Large intestine (tissue), 3 donors: ENCODE results near the gene ZGLP1. TPM values are rescaled to one million over a fixed set of nuclear protein-coding genes. Genes with fewer than 3 reads are reported as not detected.

Experiments used
- DNase-seq, 2 donors: peaks; one replicate each; pipeline versions ENCODE4 v3.0.0 to v3.0.0-alpha.2; 2013
- H3K27ac ChIP-seq: one replicate; pipeline ENCODE4 v1.5.1; 2013; ENCODE audit warnings: low read length
- H3K27me3 ChIP-seq: 2 replicates; pipeline ENCODE4 v1.6.1; 2013; ENCODE audit warnings: low read length; ENCODE audit not compliant: control insufficient read depth, insufficient read depth
- H3K36me3 ChIP-seq: 2 replicates; pipeline ENCODE4 v1.6.1; 2013; ENCODE audit warnings: low read length; ENCODE audit not compliant: control insufficient read depth, insufficient read depth
- H3K4me1 ChIP-seq: one replicate; pipeline ENCODE4 v1.6.1; 2013; ENCODE audit warnings: low read length; ENCODE audit not compliant: control insufficient read depth, insufficient read depth
- H3K4me3 ChIP-seq: one replicate; pipeline ENCODE4 v1.5.1; 2013; ENCODE audit warnings: low read length
- H3K9me3 ChIP-seq: one replicate; pipeline ENCODE4 v1.6.1; 2013; ENCODE audit warnings: mild to moderate bottlenecking, low read depth, low read length, moderate library complexity; ENCODE audit not compliant: control insufficient read depth
- WGBS: methylation state at CpG from one replicate; pipeline ENCODE4 v1.1.5; 2013; ENCODE audit warnings: low lambda C conversion rate; ENCODE audit not compliant: insufficient coverage; 5-methylcytosine and 5-hydroxymethylcytosine counted together
- polyA plus RNA-seq: library from polyadenylated mRNA; unstranded; fragments of 120-200 nt; gene quantifications from one replicate; pipeline ENCODE4 v1.2.1, GENCODE V29; 2013

The ZGLP1 gene
- polyA plus RNA-seq, 1 donor: 7.6 TPM

DNA sequence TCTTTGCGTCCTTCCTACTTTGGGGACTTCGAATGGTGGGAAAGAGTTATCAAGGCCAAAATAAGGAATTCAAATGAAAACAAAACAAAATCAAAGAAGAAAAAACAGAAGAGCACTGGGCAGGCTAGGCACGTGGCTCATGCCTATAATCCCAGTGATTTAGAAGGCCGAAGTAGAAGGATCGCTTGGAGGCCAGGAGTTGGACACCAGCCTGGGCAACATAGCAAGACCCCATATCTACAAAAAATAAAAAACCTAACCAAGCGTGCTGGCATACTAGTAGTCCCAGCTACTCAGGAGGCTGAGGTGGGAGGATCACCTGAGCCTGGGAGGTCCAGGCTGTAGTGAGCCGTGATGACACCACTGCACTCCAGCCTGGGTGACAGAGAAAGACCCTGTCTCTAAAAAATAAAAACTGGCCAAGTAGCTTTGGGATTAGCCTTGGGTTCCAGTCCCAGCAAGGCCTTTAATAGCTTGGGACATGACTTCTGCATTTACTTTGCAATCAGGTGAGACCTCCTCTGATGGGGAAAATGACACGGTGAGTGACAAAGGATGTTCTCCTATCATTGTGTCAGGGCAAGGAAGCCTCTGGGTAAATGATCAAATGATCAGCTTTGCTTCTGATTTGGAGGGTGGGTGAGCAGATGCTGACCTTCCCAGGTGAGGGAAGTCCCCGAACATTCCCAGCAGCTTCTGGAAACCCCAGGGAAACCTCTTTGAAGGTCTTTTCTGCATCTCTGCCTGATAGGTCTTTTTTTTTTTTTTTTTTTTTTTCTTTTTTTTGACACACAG lies 31.6 kb downstream of the ZGLP1 start:
- WGBS: 71% methylated on average over 1 of the region's 9 CpGs
- H3K27me3 ChIP-seq: peaks cover 2% of the 10 kb centered on the region
- H3K36me3 ChIP-seq: peaks cover 12% of the 10 kb centered on the region
- no peak overlapping the region for H3K27ac ChIP-seq
- no peak overlapping the region for H3K4me3 ChIP-seq
- no peaks in the 10 kb centered on the region for H3K4me1 ChIP-seq
- H3K9me3 ChIP-seq: no peaks in the 10 kb centered on the region
- DNase-seq: no peak

DNA sequence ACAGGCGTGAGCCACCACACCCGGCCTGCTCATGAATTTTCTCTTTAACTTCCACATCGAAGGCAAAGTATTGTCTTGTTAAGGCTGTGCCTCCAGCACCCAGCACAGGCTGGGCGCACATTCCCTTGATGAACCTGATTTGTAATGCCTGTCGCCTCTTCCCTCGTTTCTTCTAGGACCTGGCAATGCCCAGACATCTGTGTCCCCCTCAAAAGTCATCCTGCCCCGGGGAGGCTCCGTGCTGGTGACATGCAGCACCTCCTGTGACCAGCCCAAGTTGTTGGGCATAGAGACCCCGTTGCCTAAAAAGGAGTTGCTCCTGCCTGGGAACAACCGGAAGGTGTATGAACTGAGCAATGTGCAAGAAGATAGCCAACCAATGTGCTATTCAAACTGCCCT lies 35.0 kb downstream of the ZGLP1 start:
- Histone ChIP-seq H3K4me1 (peaks cover 15% of the 10 kb centered on the region), H3K9me3 (peaks cover 6% of the 10 kb centered on the region), H3K27ac (no peak overlapping the region), H3K27me3 (peaks cover 30% of the 10 kb centered on the region), H3K36me3 (peaks cover 12% of the 10 kb centered on the region), H3K4me3 (no peak overlapping the region)
- no CpG with 5 or more reads among the region's 10 CpGs for WGBS
- DNase-seq: peak in 1 of 2 donors; percentile 1

DNA sequence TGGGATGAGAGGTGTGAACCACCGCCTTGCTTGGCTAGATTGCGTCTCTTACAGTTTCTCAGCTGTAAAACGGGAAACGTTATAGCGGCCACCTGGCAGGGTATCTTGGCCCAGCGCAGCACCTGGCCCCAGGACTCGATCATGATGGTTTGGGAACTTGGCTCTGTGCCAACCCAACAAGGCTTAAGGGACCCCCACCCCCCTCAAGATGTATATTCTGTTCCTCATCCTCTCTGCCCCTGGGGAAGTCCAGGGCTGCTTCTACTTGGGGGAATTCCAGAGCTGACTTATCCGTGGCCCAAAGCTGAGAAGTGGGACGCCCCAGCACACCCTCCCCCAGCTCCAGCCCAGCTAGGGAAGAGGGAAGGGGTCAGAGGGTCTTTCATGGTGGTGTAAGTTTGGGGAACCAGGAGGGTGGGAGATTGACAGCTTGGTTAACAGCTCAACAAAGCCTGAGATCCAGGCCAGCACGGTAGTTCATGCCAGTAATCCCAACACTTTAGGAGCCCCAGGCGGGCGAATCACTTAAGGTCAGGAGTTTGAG lies 38.0 kb downstream of the ZGLP1 start:
- Histone ChIP-seq H3K27me3 (peaks cover 29% of the 10 kb centered on the region), H3K36me3 (peaks cover 6% of the 10 kb centered on the region), H3K27ac (peak overlapping the region; percentile 80), H3K9me3 (peaks cover 6% of the 10 kb centered on the region), H3K4me1 (peaks cover 16% of the 10 kb centered on the region), H3K4me3 (peak overlapping the region; percentile 71)
- DNase-seq: peak in 1 of 2 donors; percentile 40
- no CpG with 5 or more reads among the region's 12 CpGs for WGBS

DNA sequence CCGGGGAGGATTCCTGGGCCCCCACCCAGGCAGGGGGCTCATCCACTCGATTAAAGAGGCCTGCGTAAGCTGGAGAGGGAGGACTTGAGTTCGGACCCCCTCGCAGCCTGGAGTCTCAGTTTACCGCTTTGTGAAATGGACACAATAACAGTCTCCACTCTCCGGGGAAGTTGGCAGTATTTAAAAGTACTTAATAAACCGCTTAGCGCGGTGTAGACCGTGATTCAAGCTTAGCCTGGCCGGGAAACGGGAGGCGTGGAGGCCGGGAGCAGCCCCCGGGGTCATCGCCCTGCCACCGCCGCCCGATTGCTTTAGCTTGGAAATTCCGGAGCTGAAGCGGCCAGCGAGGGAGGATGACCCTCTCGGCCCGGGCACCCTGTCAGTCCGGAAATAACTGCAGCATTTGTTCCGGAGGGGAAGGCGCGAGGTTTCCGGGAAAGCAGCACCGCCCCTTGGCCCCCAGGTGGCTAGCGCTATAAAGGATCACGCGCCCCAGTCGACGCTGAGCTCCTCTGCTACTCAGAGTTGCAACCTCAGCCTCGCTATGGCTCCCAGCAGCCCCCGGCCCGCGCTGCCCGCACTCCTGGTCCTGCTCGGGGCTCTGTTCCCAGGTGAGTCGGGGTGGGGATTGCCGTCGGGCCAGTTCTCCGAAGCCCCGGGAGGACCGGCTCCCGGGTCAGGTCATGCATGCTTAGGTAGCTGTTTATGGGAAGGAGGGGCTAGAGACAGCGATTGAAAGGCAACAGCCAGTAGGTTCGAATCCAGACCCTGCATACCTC lies 38.8 kb downstream of the ZGLP1 start, which contains the start of gene ICAM1:
TSS of gene ICAM1 (plus strand) at position 505 of the 779 bp plus-strand sequence. CDS start at position 545, 40 bp downstream.
- Histone ChIP-seq H3K4me3 (peak within 1 kb of the TSS; percentile 71), H3K27me3 (peaks cover 29% of the 10 kb centered on the region), H3K4me1 (peaks cover 16% of the 10 kb centered on the region), H3K9me3 (peaks cover 6% of the 10 kb centered on the region), H3K36me3 (peaks cover 6% of the 10 kb centered on the region), H3K27ac (peak within 1 kb of the TSS; percentile 80)
- peak; percentile 84 to 90 for DNase-seq
- no CpG with 5 or more reads among the region's 51 CpGs for WGBS

DNA sequence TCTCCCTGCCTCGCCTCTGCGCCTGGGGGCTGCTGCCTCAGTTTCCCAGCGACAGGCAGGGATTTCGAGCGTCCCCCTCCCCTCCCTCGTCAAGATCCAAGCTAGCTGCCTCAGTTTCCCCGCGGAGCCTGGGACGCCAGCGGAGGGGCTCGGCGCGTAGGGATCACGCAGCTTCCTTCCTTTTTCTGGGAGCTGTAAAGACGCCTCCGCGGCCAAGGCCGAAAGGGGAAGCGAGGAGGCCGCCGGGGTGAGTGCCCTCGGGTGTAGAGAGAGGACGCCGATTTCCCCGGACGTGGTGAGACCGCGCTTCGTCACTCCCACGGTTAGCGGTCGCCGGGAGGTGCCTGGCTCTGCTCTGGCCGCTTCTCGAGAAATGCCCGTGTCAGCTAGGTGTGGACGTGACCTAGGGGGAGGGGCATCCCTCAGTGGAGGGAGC lies 39.4 kb downstream of the ZGLP1 start:
- peaks cover 16% of the 10 kb centered on the region for H3K4me1 ChIP-seq
- peaks cover 6% of the 10 kb centered on the region for H3K9me3 ChIP-seq
- peak overlapping the region; percentile 71 for H3K4me3 ChIP-seq
- WGBS: no CpG with 5 or more reads among the region's 37 CpGs
- peak in 1 of 2 donors; percentile 65 for DNase-seq
- H3K36me3 ChIP-seq: peaks cover 6% of the 10 kb centered on the region
- H3K27me3 ChIP-seq: peaks cover 29% of the 10 kb centered on the region
- peak overlapping the region; percentile 80 for H3K27ac ChIP-seq

DNA sequence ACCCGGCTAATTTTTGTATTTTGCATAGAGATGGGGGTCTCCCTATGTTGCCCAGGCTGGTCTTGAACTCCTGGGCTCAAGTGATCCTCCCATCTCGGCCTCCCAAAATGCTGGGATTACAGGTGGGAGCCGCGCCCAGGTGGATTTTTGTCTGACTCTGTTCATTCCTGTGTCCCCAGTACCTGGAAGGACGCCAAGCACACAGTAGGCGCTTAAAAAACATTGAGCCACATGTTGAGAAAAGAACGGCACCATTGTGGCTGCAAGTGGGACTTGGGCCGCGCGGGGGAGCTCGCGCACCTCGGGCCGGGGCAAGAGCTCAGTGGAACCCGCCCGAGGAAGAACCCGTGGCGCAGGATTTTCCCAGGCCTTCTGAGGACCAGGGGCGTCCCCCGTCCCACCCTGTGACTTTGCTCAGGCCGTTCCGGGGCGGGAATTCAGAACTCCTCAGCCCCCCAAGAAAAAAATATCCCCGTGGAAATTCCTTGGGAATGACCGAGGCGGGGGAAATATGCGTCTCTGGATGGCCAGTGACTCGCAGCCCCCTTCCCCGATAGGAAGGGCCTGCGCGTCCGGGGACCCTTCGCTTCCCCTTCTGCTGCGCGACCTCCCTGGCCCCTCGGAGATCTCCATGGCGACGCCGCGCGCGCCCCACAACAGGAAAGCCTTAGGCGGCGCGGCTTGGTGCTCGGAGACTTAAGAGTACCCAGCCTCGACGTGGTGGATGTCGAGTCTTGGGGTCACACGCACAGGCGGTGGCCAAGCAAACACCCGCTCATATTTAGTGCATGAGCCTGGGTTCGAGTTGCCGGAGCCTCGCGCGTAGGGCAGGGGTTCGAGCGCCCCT lies 40.1 kb downstream of the ZGLP1 start:
- Histone ChIP-seq H3K4me3 (peak overlapping the region; percentile 71), H3K36me3 (peaks cover under 1% of the 10 kb centered on the region), H3K4me1 (peaks cover 16% of the 10 kb centered on the region), H3K27ac (peak overlapping the region; percentile 80), H3K27me3 (peaks cover 29% of the 10 kb centered on the region), H3K9me3 (peaks cover 6% of the 10 kb centered on the region)
- WGBS: no CpG with 5 or more reads among the region's 59 CpGs
- peak; percentile 76 to 77 for DNase-seq

DNA sequence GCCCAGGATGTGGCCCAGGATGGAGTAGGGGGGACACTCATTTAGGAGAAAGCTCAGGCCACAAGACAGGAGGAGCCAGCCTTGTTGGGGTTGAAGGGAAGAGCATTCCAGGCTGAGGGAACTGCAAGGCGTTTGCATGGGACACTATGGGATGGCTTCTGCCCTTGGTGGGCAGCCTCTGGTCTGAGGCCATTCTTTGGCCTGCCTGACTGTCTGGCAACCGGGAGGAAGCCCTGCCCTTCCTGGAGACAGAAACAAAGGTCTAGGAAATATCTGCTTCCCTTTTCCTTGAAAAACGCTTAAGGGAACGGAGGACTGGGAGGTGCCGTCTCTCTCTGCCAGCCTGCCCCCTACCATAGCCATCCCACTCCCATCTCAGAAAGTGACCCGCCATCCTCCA lies 41.5 kb downstream of the ZGLP1 start:
- Histone ChIP-seq H3K4me1 (peaks cover 16% of the 10 kb centered on the region), H3K4me3 (no peak overlapping the region), H3K27me3 (peaks cover 29% of the 10 kb centered on the region), H3K27ac (no peak overlapping the region), H3K36me3 (no peaks in the 10 kb centered on the region), H3K9me3 (peaks cover 6% of the 10 kb centered on the region)
- no CpG with 5 or more reads among the region's 6 CpGs for WGBS
- no peak for DNase-seq

DNA sequence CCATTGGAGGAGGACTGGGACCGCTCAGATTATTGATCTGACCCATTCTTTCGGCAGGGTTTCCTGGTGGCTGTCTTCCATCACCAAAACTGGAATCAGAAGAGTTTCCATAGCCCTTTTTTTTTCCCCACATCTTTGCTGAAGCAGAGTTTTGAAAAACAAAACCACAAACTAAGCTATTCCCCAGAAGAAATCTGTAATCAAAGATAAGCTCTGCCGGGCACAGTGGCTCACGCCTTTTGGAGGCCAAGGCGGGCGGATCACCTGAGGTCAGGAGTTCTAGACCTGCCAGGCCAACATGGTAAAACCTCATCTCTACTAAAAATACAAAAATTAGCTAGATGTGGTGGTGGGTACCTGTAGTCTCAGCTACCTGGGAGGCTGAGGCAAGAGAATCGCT lies 42.9 kb downstream of the ZGLP1 start:
- H3K4me3 ChIP-seq: no peak overlapping the region
- no peak overlapping the region for H3K27ac ChIP-seq
- H3K27me3 ChIP-seq: peaks cover 22% of the 10 kb centered on the region
- peaks cover 16% of the 10 kb centered on the region for H3K4me1 ChIP-seq
- WGBS: 0% methylated on average over 1 of the region's 7 CpGs
- DNase-seq: no peak
- H3K9me3 ChIP-seq: peaks cover 6% of the 10 kb centered on the region
- H3K36me3 ChIP-seq: no peaks in the 10 kb centered on the region

DNA sequence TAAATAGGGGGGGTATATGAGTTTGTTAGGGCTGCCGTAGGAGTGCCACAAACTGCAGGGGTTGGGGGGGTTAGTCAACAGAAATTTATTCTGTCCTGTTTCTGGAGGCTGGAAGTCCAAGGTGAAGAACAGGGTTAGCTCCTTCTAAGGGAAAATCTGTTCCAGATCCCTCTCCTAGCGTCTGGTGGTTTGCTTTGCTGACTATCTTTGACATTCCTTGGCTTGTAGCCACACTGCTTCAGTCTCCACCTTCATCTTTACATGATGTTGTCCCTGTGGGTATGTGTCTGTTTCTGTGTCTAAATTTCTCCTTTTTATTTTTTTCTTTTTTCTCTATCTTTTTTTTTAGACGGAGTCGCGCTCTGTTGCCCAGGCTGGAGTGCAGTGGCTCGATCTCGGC lies 46.8 kb downstream of the ZGLP1 start:
- peaks cover 11% of the 10 kb centered on the region for H3K36me3 ChIP-seq
- no peak overlapping the region for H3K4me3 ChIP-seq
- H3K27ac ChIP-seq: no peak overlapping the region
- no peaks in the 10 kb centered on the region for H3K27me3 ChIP-seq
- DNase-seq: no peak
- no peaks in the 10 kb centered on the region for H3K4me1 ChIP-seq
- WGBS: no CpG with 5 or more reads among the region's 7 CpGs
- H3K9me3 ChIP-seq: no peaks in the 10 kb centered on the region
